Lower leg skin (tissue), 4 donors: Measurements from ENCODE around the gene LMNA. TPM values are rescaled to one million over a fixed set of nuclear protein-coding genes. Genes with fewer than 3 reads are reported as not detected.
"Not testable (repeated sequence)": the region's sequence is repeated elsewhere in the genome, so short reads cannot be mapped to it uniquely, and the experiment has no call there.

ENCODE experiments used
- DNase-seq, 2 donors: peaks; one replicate each; pipeline ENCODE4 v3.0.0-alpha.2; 2019; ENCODE audit warnings: low spot score in 2 of 2
- H3K4me3 ChIP-seq: fragments of 200-600 bp; sonication (generic); 2 replicates; pipeline ENCODE4 v1.5.1; 2017; ENCODE audit warnings: mild to moderate bottlenecking, low read depth; ENCODE audit not compliant: poor library complexity, severe bottlenecking
- CTCF ChIP-seq, 3 donors: fragments of 450-650 bp; IDR thresholded peaks; one replicate each; pipeline ENCODE4 v1.5.1; 2016; ENCODE audit warnings: antibody characterized with exemption in 3 of 3, mild to moderate bottlenecking in 3 of 3, moderate library complexity in 2 of 3
- POLR2A ChIP-seq, 2 donors: fragments of 450-650 bp; IDR thresholded peaks; one replicate each; pipeline ENCODE4 v1.6.1; 2016 to 2017; ENCODE audit warnings: antibody characterized with exemption in 2 of 2, mild to moderate bottlenecking in 1 of 2, moderate library complexity in 1 of 2
- WGBS, 2 donors: methylation state at CpG; one replicate each; pipeline ENCODE4 v1.1.5; 2018; 5-methylcytosine and 5-hydroxymethylcytosine counted together
- intact Hi-C: fragments of 100-400 bp; cut with DNase I; formaldehyde crosslinking; loops from one replicate; pipeline ENCODE4 v1.15.0; 2023; ENCODE audit warnings: low total_unique reads
- total RNA-seq, 4 donors: library from RNA; depleted of rRNA; stranded (reverse); fragments of >200 nt; gene quantifications; one replicate each; pipeline ENCODE4 v1.1.0, GENCODE V29; 2016

The LMNA gene
- total RNA-seq, 4 donors from 2014 or later = 530 to 611 (median 555) TPM

- intact Hi-C loops = no loop called here
- no peak for TF ChIP-seq POLR2A (IDR thresholded peaks at IDR 0.05)
- no peak for TF ChIP-seq CTCF (IDR thresholded peaks at IDR 0.05)
- peak overlapping the region; percentile 4 for H3K4me3 ChIP-seq
- DNase-seq = no peak
- WGBS, 2 donors = 7 to 10% methylated on average over 13 of the region's 13 CpGs
Measured at GRCh38 chr1:156117414-156118176, 3.1 kb downstream of the LMNA start.

- peak overlapping the region; percentile 4 for H3K4me3 ChIP-seq
- intact Hi-C loops = no loop called here
- WGBS, 2 donors = 6 to 8% methylated on average over 8 of the region's 8 CpGs
- TF ChIP-seq CTCF (IDR thresholded peaks at IDR 0.05) = no peak
- no peak for TF ChIP-seq POLR2A (IDR thresholded peaks at IDR 0.05)
- peak in 1 of 2 donors; percentile 95 for DNase-seq
Measured at GRCh38 chr1:156118177-156118868, 3.8 kb downstream of the LMNA start.

GRCh38 chr1:156119503-156120209, 5.1 kb downstream of the LMNA start:
- WGBS, 2 donors = 0 to 7% methylated on average over 3 of the region's 3 CpGs
- intact Hi-C loops = no loop called here
- H3K4me3 ChIP-seq = no peak overlapping the region
- DNase-seq = no peak
- TF ChIP-seq CTCF (IDR thresholded peaks at IDR 0.05) (no peak), POLR2A (IDR thresholded peaks at IDR 0.05) (no peak)

GRCh38 chr1:156120318-156120717, 5.8 kb downstream of the LMNA start:
- no peak overlapping the region for H3K4me3 ChIP-seq
- no peak for DNase-seq
- 19 to 25% methylated on average over 3 of the region's 3 CpGs for WGBS, 2 donors
- no peak for TF ChIP-seq POLR2A (IDR thresholded peaks at IDR 0.05)
- no peak for TF ChIP-seq CTCF (IDR thresholded peaks at IDR 0.05)
- intact Hi-C loops = no loop called here

GRCh38 chr1:156121005-156121404, 6.5 kb downstream of the LMNA start:
- DNase-seq, intact Hi-C loops, H3K4me3 ChIP-seq: not testable (repeated sequence)
- WGBS, 2 donors = 8 to 17% methylated on average over 4 of the region's 4 CpGs

GRCh38 chr1:156121457-156121856, 6.9 kb downstream of the LMNA start:
- intact Hi-C loops = no loop called here
- TF ChIP-seq POLR2A (IDR thresholded peaks at IDR 0.05) (no peak), CTCF (IDR thresholded peaks at IDR 0.05) (no peak)
- H3K4me3 ChIP-seq = no peak overlapping the region
- no peak for DNase-seq
- WGBS, 2 donors = 27 to 41% methylated on average over 4 of the region's 4 CpGs
